Erythroblast (primary cell): ENCODE data around the gene ANO4.

Experiments used
- DNase-seq, 2 experiments: peaks; one replicate each; lab custom pipeline; 2025; lab: John Stamatoyannopoulos, UW
- GATA1 ChIP-seq: IDR thresholded peaks from 2 replicates; pipeline ENCODE4 v1.6.1; 2011; ENCODE audit warnings: low read depth, mild to moderate bottlenecking, control low read depth, low read length, moderate library complexity
- POLR2A ChIP-seq: IDR thresholded peaks from 2 replicates; pipeline ENCODE4 v1.6.1; 2011; ENCODE audit warnings: mild to moderate bottlenecking, low read length

The ANO4 gene

GRCh38 chr12:100991102-100991501 is 196.5 kb downstream of the ANO4 start:
- DNase-seq = no peak
- TF ChIP-seq GATA1 (no peak), POLR2A (no peak)

- TF ChIP-seq POLR2A (no peak), GATA1 (no peak)
- no peak for DNase-seq
These were observed 197.6 kb downstream of the ANO4 start for GRCh38 chr12:100992194-100992593.

GRCh38 chr12:100993916-100994450 is 199.4 kb downstream of the ANO4 start:
- DNase-seq = no peak
- TF ChIP-seq GATA1 (no peak), POLR2A (no peak)

DNA sequence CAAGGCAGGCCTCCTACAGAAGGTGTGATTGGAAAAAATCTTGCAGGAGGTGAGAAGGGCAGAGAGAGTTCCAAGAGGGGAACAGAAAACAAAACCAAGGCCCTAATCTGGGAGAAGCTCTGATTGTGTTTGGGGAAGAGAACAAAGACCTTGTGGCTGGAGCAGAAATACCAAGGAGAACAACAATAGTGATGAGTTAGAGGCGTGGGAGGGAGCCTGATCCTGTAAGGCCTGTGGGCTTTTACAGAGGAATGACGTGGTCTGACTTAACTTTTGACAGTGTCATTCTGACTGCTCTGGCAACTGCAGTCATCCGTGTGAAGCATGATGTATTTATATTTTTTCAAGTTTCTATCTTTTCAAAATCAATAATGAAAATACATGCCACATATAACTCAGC is 200.6 kb downstream of the ANO4 start:
- DNase-seq = no peak
- TF ChIP-seq GATA1 (no peak), POLR2A (no peak)

- no peak for DNase-seq
- no peak for TF ChIP-seq GATA1
- no peak for TF ChIP-seq POLR2A
These were observed 201.2 kb downstream of the ANO4 start for GRCh38 chr12:100995771-100996170.

DNA sequence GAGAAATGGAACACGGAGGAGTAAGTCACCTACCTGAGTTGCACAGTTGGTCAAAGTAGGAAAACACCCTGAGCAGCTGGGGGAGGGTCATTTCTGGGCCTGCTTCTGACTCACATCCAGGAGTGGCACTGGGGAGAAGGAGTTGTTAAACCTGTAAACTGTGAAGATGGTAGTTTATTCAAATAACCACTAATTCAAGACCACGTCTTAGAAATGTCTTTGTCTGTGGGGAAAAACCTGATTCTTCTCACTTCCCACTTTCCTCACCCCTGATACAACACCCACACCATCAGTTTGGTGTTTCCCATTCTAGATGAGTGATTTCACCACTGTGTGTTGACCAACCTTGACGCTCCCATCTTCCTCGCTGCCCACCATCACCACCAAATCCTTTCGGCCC is 207.1 kb downstream of the ANO4 start:
- no peak for TF ChIP-seq POLR2A
- no peak for TF ChIP-seq GATA1

GRCh38 chr12:101002696-101003419 is 208.3 kb downstream of the ANO4 start:
- no peak for DNase-seq

More for the DNA sequence above, 207.1 kb downstream of the ANO4 start:
- DNase-seq = no peak

DNA sequence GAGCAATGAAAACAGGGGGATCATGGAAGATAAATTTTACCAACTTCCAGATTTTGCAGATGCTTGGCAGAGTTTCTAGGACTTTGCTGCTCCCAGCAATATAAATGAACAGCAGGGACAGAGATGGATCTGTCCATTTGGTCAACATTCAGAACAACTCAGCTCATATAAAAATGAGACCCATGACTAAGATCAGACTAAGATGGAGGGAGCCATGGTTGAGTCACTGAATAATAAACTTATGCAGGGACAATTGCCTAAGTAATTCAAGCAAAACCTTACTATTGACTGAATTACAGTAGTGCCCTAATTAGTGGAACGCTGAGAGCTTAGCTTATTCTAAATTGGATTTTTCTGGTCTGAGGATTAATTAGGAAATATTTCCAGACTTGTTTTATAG is 210.3 kb downstream of the ANO4 start:
- TF ChIP-seq POLR2A (no peak), GATA1 (no peak)
- DNase-seq = no peak

More at GRCh38 chr12:101002696-101003419, 208.3 kb downstream of the ANO4 start:
- TF ChIP-seq POLR2A = no peak
- TF ChIP-seq GATA1 = no peak

GRCh38 chr12:101009274-101009673 is 214.7 kb downstream of the ANO4 start:
- TF ChIP-seq GATA1 (no peak), POLR2A (no peak)
- DNase-seq = no peak

GRCh38 chr12:101010896-101011295 is 216.3 kb downstream of the ANO4 start:
- TF ChIP-seq GATA1 = no peak
- DNase-seq = no peak

DNA sequence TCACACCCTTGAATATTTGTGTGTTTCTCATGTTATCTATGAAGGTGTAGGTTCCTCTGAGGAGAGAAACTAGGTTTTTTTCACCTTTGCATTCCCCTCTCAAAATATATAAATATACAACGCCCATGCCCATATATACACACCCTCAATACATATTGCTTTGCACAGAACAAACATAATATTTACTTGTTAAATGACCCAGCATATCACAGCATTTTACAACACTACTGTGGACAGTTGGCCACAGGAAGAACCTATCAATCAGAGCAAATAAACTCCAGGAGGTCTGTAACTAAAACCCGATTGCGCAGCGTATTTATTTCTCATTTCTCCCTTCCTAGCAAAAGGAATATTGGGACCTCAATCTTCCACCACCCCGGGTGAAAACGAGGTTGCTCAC is 219.4 kb downstream of the ANO4 start:
- DNase-seq = no peak
- TF ChIP-seq POLR2A (no peak), GATA1 (no peak)

DNA sequence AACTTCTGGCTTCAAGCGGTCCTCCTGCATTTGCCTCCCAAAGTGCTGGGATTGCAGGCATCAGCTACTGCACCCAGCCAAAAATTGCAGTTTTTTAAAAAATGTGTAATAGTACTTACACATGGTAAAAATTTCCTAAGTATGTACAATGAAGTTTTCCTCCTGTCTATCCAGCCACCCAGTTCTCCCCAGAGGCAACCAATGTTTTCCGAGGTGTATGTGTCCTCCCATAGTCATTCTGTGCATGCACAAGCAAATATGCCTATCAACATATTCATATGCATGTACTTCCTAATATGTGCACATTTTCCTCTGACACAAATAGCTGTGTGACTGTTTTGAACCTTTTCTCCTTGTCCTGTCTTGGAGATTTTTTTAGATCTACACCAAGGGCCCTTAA is 220.5 kb downstream of the ANO4 start:
- no peak for DNase-seq
- TF ChIP-seq GATA1 (no peak), POLR2A (no peak)

GRCh38 chr12:101018540-101018939 is 224.0 kb downstream of the ANO4 start:
- TF ChIP-seq POLR2A (no peak), GATA1 (no peak)

DNA sequence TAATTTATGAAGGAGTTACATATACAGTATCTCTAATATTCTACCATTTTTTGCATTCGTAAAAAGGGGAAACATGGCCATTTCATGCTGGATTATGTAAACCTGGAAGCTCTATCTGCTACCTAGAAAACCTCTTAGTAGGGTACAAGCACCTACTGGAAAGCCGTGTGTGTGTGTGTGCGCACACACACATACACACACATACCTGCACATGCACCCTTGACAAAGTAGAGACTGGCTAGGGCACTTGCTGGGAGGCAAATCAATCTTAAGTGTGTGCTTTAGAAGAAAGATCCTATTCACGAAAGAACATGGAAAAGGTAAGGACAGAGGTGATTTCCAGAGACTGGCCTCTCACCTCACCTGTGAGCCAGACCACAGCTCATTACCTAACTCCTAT is 224.6 kb downstream of the ANO4 start:
- DNase-seq = no peak
- TF ChIP-seq POLR2A = no peak
- no peak for TF ChIP-seq GATA1

More at GRCh38 chr12:101018540-101018939, 224.0 kb downstream of the ANO4 start:
- no peak for DNase-seq

DNA sequence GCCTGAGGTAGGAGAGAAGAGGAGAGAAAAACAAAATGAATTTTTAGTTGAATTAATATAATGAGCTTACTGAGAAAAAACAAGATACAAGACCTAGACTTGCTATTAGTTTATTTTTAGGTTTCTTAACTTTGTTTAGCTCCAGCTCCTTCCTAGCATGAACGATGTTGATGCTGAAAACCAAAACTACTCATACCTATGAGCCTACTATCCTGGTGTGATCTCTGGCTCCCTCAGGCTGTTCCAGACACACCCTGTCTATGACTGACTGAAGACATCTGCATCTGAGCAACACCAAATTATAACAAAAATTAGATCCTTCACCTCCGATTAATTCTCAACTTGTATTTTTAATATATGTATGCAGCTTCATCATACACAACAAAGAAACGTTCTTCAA is 225.1 kb downstream of the ANO4 start:
- TF ChIP-seq GATA1 = no peak
- TF ChIP-seq POLR2A = no peak
- no peak for DNase-seq

DNA sequence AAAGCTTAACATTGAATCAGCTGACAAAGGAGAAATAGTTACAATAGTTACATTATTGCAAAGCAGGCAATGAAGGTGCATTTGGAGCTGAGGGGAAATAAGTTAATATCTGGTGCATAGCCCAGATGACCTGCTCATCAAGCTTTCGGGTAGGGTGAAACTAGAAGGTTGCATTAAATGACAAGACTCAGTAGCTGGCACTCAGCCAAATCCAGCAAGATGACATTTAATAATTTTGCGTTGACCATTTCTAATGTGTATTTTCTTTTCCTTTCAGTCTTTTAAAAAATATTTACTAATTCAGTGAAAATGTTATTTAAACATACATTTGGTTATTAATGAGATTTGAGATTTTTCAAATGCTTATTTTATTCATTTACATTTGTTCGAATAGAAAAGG is 226.9 kb downstream of the ANO4 start:
- TF ChIP-seq POLR2A (no peak), GATA1 (no peak)
- DNase-seq = peak in 1 of 2 experiments; percentile 3

DNA sequence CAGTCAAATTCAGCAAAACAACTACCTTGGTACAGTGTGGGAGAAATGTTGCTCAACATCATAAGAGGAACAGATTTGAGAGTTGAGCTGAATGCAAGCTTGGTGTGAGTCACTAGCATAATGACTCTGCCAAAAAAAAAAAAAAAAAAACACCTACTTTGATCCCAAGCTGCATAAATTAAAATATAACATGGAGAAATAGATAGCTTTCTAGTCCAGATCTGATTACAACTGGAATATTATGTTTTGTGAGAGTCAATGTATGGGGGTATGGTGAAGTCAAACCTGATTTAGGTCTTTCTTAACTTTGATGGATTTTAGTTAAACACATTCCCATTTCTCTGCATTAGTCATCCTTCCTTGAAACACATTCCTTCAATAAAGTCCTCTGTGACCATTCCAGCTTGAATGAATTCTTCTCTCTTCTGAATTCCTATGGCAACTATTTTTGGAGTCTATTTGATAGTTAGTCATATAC is 227.4 kb downstream of the ANO4 start:
- TF ChIP-seq POLR2A (no peak), GATA1 (no peak)
- DNase-seq = no peak
